HG03565 (cell line): ENCODE results near the gene ALDH3B2.
"Not testable (repeated sequence)": the region's sequence is repeated elsewhere in the genome, so short reads cannot be mapped to it uniquely, and the experiment has no call there.

Experiments
- ATAC-seq: cut with Tn5 transposase; IDR thresholded peaks from one replicate; pipeline ENCODE4 v1.9.1; 2021; ENCODE audit warnings: mild to moderate bottlenecking, moderate library complexity; ENCODE audit not compliant: unreplicated experiment

Gene ALDH3B2

GRCh38 chr11:67631411-67631810, 43.0 kb downstream of the ALDH3B2 start:
- no peak for ATAC-seq

GRCh38 chr11:67630943-67631331, 43.5 kb downstream of the ALDH3B2 start:
- no peak for ATAC-seq

- ATAC-seq, result peak; percentile 42
Observed at GRCh38 chr11:67630228-67630942, 44.0 kb downstream of the ALDH3B2 start.

GRCh38 chr11:67629386-67630227, 44.8 kb downstream of the ALDH3B2 start, which contains the start of gene NUDT8:
Gene NUDT8, minus strand, starts transcription at chr11:67629937. Its CDS starts 26 bp downstream, at chr11:67629911.
- peak; percentile 50 for ATAC-seq

- ATAC-seq, result no peak
Observed at GRCh38 chr11:67628710-67629385, 45.6 kb downstream of the ALDH3B2 start.

GRCh38 chr11:67627812-67628624, 46.4 kb downstream of the ALDH3B2 start:
- ATAC-seq, result no peak

GRCh38 chr11:67627441-67627811, 47.0 kb downstream of the ALDH3B2 start:
- no peak for ATAC-seq

- no peak for ATAC-seq
Observed at GRCh38 chr11:67626970-67627369, 47.5 kb downstream of the ALDH3B2 start.

- not testable (repeated sequence) for ATAC-seq
Observed at GRCh38 chr11:67626131-67626833, 48.1 kb downstream of the ALDH3B2 start.

- not testable (repeated sequence) for ATAC-seq
Observed at GRCh38 chr11:67623795-67624194, 50.6 kb downstream of the ALDH3B2 start.

GRCh38 chr11:67622905-67623304, 51.5 kb downstream of the ALDH3B2 start:
- ATAC-seq, result not testable (repeated sequence)

- not testable (repeated sequence) for ATAC-seq
Observed at GRCh38 chr11:67621928-67622327, 52.5 kb downstream of the ALDH3B2 start.

GRCh38 chr11:67620621-67621020, 53.8 kb downstream of the ALDH3B2 start:
- not testable (repeated sequence) for ATAC-seq

- ATAC-seq, result not testable (repeated sequence)
Observed at GRCh38 chr11:67619683-67620618, 54.5 kb downstream of the ALDH3B2 start.

- ATAC-seq, result not testable (repeated sequence)
Observed at GRCh38 chr11:67618901-67619659, 55.3 kb downstream of the ALDH3B2 start.

- ATAC-seq, result no peak
Observed at GRCh38 chr11:67617243-67617953, 57.0 kb downstream of the ALDH3B2 start.

GRCh38 chr11:67616431-67617242, 57.8 kb downstream of the ALDH3B2 start:
- ATAC-seq, result no peak
